ENCODE results near the gene PRRG1. TPM values are rescaled to one million over a fixed set of nuclear protein-coding genes. Genes with fewer than 3 reads are reported as not detected.

PRRG1 gene
- total RNA-seq, 1 donor from 2014 or later: 8.2 TPM

DNA sequence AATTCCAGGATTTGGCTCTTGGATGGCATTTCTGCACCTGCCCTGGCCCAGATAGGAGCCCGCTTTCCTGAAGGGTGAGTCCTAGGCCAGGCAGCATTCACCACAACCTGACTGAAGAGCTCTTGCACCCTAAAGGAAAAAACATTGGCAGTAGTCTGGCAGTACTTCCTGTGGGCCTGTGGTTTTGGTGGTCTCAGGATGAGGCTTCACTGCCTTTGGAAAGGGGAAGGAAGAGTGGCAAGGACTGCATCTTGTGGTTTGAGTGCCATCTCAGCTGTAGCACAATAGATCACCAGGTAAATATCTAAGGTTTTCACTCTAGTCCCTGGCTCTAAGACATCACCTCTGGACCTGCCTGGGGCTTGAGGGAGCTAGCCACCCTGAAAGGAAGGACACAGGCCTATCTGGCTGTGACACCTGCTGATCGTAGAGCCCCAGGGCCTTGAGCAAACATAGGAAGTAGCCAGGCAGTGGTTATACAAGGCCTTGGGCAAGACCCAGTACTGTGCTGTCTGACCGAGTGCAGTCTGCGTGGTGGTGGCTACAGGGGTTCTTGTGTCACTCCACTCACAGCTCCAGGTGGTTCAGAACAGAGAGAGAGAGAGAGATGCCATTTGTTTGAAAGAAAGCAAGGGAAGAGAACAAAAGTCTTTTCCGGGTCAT, 28.5 kb upstream of the PRRG1 start:
- Mint-ChIP-seq H3K27ac (no peak overlapping the region), H3K4me3 (no peak overlapping the region), H3K36me3 (no peaks in the 10 kb centered on the region), H3K27me3 (no peaks in the 10 kb centered on the region), H3K4me1 (ENCODE audit: unreplicated experiment) (no peaks in the 10 kb centered on the region), H3K9me3 (no peaks in the 10 kb centered on the region)
- no peak for DNase-seq (ENCODE audit: extremely low spot score, unreplicated experiment)
- TF ChIP-seq, protein P1, sequence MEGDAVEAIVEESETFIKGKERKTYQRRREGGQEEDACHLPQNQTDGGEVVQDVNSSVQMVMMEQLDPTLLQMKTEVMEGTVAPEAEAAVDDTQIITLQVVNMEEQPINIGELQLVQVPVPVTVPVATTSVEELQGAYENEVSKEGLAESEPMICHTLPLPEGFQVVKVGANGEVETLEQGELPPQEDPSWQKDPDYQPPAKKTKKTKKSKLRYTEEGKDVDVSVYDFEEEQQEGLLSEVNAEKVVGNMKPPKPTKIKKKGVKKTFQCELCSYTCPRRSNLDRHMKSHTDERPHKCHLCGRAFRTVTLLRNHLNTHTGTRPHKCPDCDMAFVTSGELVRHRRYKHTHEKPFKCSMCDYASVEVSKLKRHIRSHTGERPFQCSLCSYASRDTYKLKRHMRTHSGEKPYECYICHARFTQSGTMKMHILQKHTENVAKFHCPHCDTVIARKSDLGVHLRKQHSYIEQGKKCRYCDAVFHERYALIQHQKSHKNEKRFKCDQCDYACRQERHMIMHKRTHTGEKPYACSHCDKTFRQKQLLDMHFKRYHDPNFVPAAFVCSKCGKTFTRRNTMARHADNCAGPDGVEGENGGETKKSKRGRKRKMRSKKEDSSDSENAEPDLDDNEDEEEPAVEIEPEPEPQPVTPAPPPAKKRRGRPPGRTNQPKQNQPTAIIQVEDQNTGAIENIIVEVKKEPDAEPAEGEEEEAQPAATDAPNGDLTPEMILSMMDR (conservative IDR thresholded peaks at IDR 0.05): no peak

DNA sequence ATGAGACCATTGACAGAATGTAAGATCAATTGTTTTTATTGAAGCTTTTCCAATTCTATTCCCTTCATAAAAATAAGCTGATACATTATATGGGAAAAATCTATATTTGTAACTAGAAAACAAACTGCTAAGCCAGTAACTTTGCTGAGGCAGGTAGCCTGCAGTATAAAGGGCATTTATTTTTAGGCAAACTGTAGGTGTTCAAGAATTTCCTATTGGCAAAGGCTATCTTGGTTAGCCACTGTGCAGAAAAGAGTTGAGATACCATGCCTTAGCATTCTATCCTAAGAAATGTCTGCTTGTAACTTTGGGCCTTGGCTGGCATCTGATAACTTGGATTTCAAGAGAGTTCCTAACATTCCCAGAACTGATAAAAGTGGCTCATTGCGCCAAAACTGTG, 18.5 kb upstream of the PRRG1 start:
- Mint-ChIP-seq H3K4me3 (no peak overlapping the region), H3K36me3 (no peaks in the 10 kb centered on the region), H3K4me1 (ENCODE audit: unreplicated experiment) (no peaks in the 10 kb centered on the region)

DNA sequence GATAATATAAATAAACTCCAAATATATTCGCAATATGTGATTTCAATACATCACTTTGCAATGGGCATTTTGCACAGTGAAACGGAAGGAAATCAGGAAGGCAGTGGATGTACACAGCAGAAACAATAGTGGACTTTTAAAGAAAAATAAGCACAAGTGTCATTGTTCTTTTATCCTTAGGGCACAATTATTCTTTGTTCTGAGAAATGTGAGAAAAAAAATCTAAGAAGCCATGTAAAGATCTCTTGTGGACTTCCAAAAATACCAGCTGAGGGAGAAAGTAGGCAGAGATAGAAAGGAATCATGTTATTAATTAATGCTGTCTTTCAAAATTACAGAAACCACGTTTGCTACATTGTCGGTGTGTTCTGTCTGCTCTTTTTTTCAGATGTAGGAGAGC, 17.6 kb upstream of the PRRG1 start:
- Mint-ChIP-seq H3K4me1 (ENCODE audit: unreplicated experiment) (no peaks in the 10 kb centered on the region), H3K9me3 (no peaks in the 10 kb centered on the region), H3K36me3 (no peaks in the 10 kb centered on the region), H3K27me3 (no peaks in the 10 kb centered on the region), H3K4me3 (no peak overlapping the region), H3K27ac (no peak overlapping the region)
- TF ChIP-seq, protein P1 (conservative IDR thresholded peaks at IDR 0.05): no peak
- no peak for DNase-seq (ENCODE audit: extremely low spot score, unreplicated experiment)

More for the DNA sequence above, 18.5 kb upstream of the PRRG1 start:
- DNase-seq (ENCODE audit: extremely low spot score, unreplicated experiment): no peak
- Mint-ChIP-seq H3K9me3 (no peaks in the 10 kb centered on the region), H3K27me3 (no peaks in the 10 kb centered on the region), H3K27ac (no peak overlapping the region)
- TF ChIP-seq, protein P1 (conservative IDR thresholded peaks at IDR 0.05): no peak

DNA sequence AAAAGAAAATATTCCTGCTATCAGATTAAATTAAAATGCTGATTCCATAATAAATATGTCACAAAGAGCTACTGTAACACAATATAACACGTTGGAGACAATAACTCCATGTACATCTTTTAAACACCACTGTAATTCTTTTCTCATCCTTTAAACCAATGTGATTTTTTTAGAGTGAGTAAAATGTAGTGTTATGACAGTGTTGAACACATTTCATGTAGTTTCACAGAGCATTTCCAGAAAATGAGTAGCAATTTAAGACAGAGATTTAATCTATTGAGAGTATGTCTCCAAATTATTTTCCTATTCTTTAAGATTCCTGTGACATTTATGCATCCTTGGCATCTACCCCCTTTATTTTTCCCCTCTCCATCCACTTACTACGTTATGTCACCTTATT, 17.1 kb upstream of the PRRG1 start:
- no peaks in the 10 kb centered on the region for H3K4me1 Mint-ChIP-seq (ENCODE audit: unreplicated experiment)
- no peaks in the 10 kb centered on the region for H3K9me3 Mint-ChIP-seq
- H3K27me3 Mint-ChIP-seq: no peaks in the 10 kb centered on the region
- DNase-seq (ENCODE audit: extremely low spot score, unreplicated experiment): no peak
- H3K36me3 Mint-ChIP-seq: no peaks in the 10 kb centered on the region
- H3K27ac Mint-ChIP-seq: no peak overlapping the region
- no peak overlapping the region for H3K4me3 Mint-ChIP-seq
- TF ChIP-seq, protein P1 (conservative IDR thresholded peaks at IDR 0.05): no peak

DNA sequence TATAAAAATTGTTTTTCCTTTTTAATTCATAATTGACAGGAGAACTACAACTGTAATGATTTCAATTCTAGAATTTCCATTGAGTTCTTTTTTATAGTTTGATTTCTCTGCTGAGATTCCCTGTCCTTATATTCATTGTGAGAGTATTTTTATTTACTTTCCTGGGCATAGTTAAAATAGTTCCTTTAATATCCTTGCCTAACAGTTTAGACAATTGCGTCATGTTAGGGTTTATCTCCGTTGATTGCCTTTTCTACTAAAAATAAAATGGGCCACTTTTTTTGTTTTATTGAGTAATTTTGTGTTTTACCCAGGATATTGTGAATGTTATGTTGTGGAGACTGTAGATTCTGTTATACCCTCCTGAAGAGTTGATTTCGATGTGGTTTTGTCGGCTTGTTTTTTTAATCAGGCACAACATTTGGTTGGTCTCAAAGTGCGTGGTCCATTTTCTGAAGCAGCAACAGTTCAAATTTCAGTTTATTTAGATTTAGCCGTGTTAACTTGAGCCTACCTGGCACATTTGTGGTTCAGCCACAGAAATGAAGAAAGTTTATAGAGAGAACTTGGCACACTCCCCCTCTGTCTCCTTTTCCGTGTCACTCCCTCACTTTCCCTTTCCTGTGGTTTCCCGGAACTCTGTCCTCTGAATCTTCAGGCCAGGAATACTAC, 16.0 kb upstream of the PRRG1 start:
- Mint-ChIP-seq H3K4me3 (no peak overlapping the region), H3K4me1 (ENCODE audit: unreplicated experiment) (no peaks in the 10 kb centered on the region), H3K9me3 (no peaks in the 10 kb centered on the region), H3K27me3 (no peaks in the 10 kb centered on the region), H3K36me3 (no peaks in the 10 kb centered on the region), H3K27ac (no peak overlapping the region)
- no peak for DNase-seq (ENCODE audit: extremely low spot score, unreplicated experiment)
- TF ChIP-seq, protein P1 (conservative IDR thresholded peaks at IDR 0.05): no peak
